H1 (cell line): Measurements from ENCODE around the gene LRBA. TPM values are rescaled to one million over a fixed set of nuclear protein-coding genes. Genes with fewer than 3 reads are reported as not detected.

ENCODE experiments used
- CTCF ChIA-PET: fragments of 300-600 bp; sonication (Branson Sonifier 250); formaldehyde crosslinking; loops from one replicate; lab custom pipeline; 2021; ENCODE audit not compliant: partially characterized antibody; lab: Charles Lee
- POLR2A ChIA-PET: fragments of 300-600 bp; sonication (Branson Sonifier 250); formaldehyde crosslinking; loops from one replicate; lab custom pipeline; 2021; ENCODE audit warnings: inconsistent platforms; ENCODE audit not compliant: partially characterized antibody; lab: Charles Lee
- DNase-seq, 2 experiments: peaks; one replicate each; pipeline versions ENCODE4 v3.0.0 to v3.0.0-alpha.2; 2010 to 2022; ENCODE audit warnings: low spot score in 2 of 2, low read depth in 1 of 2, mixed read lengths in 1 of 2
- FAIRE-seq: peaks from 2 replicates; lab custom pipeline; 2011; peaks lifted over from hg19 to GRCh38; lab: Jason Lieb, UNC
- H2AFZ ChIP-seq: 2 replicates; pipeline ENCODE4 v1.8.1; 2012; ENCODE audit warnings: low read length, inconsistent platforms
- H2AK5ac ChIP-seq: 2 replicates; pipeline ENCODE4 v1.6.1; 2013; ENCODE audit warnings: low read depth, low read length
- H2BK120ac ChIP-seq: replicated peaks from 2 replicates; pipeline ENCODE3; 2013; ENCODE audit warnings: low read depth, low read length, inconsistent platforms
- H2BK12ac ChIP-seq: 2 replicates; pipeline ENCODE4 v1.6.1; 2013; ENCODE audit warnings: low read depth, low read length
- H2BK15ac ChIP-seq: 2 replicates; pipeline ENCODE4 v1.6.1; 2013; ENCODE audit warnings: low read length
- H2BK20ac ChIP-seq: 2 replicates; pipeline ENCODE4 v1.6.1; 2013; ENCODE audit warnings: low read length
- H2BK5ac ChIP-seq: 2 replicates; pipeline ENCODE4 v1.6.1; 2013; ENCODE audit warnings: low read depth, low read length
- H3K14ac ChIP-seq: 2 replicates; pipeline ENCODE4 v1.6.1; 2013; ENCODE audit warnings: inconsistent platforms; ENCODE audit not compliant: insufficient read length
- H3K18ac ChIP-seq: 2 replicates; pipeline ENCODE4 v1.6.1; 2013; ENCODE audit warnings: low read length; ENCODE audit errors: extremely low read depth
- H3K23ac ChIP-seq: 2 replicates; pipeline ENCODE4 v1.6.1; 2013; ENCODE audit warnings: inconsistent platforms; ENCODE audit not compliant: insufficient read length
- H3K23me2 ChIP-seq: 2 replicates; pipeline ENCODE4 v1.6.1; 2013; ENCODE audit warnings: low read depth, low read length
- H3K27ac ChIP-seq: 2 replicates; pipeline ENCODE4 v1.6.1; 2011; ENCODE audit warnings: low read depth, low read length, inconsistent platforms
- H3K27me3 ChIP-seq, 4 experiments: replicated peaks in 1 of 4; 1 replicate in 1 of 4; 2 replicates in 3 of 4; pipeline versions ENCODE4 v1.6.1 to v1.8.1; 2011 to 2013; ENCODE audit warnings: low read length in 3 of 4, mild to moderate bottlenecking in 3 of 4, inconsistent platforms in 2 of 4, mixed read lengths in 2 of 4, moderate library complexity in 1 of 4; ENCODE audit not compliant: control insufficient read depth in 3 of 4, insufficient read depth in 3 of 4; ENCODE audit errors: extremely low read depth in 1 of 4
- H3K36me3 ChIP-seq, 4 experiments: 2 replicates each; pipeline versions ENCODE4 v1.6.1 to v1.8.1; 2011 to 2013; ENCODE audit warnings: mild to moderate bottlenecking in 4 of 4, low read length in 3 of 4, moderate library complexity in 2 of 4, control low read depth in 1 of 4, inconsistent platforms in 1 of 4; ENCODE audit not compliant: insufficient read depth in 4 of 4, control insufficient read depth in 2 of 4
- H3K4ac ChIP-seq: replicated peaks from 2 replicates; pipeline ENCODE3; 2013; ENCODE audit warnings: low read length, low read depth, mixed read lengths, inconsistent platforms; ENCODE audit not compliant: insufficient read length
- H3K4me1 ChIP-seq, 4 experiments: replicated peaks in 1 of 4; 1 replicate in 1 of 4; 2 replicates in 3 of 4; pipeline versions ENCODE4 v1.6.1 to v1.8.1; 2011 to 2013; ENCODE audit warnings: low read length in 3 of 4, inconsistent platforms in 2 of 4, mixed read lengths in 1 of 4; ENCODE audit not compliant: insufficient read depth in 4 of 4, control insufficient read depth in 3 of 4
- H3K4me2 ChIP-seq, 2 experiments: 2 replicates each; pipeline versions ENCODE4 v1.6.1 to v1.8.1; 2011 to 2013; ENCODE audit warnings: low read depth in 2 of 2, low read length in 2 of 2, control low read depth in 1 of 2, inconsistent platforms in 1 of 2, mild to moderate bottlenecking in 1 of 2; ENCODE audit not compliant: insufficient read depth in 1 of 2
- H3K4me3 ChIP-seq, 4 experiments: fragments of 200-600, 300-600 bp in 1 of 4; sonication (generic), shearing (Covaris generic), sonication (Bioruptor Twin) in 1 of 4; 2 replicates each; pipeline versions ENCODE4 v1.5.1 to v1.8.1; 2011 to 2016; ENCODE audit warnings: low read length in 4 of 4, low read depth in 3 of 4, control low read depth in 2 of 4, inconsistent platforms in 2 of 4, mild to moderate bottlenecking in 2 of 4, mixed read lengths in 1 of 4, moderate library complexity in 1 of 4; ENCODE audit not compliant: insufficient read depth in 2 of 4; ENCODE audit errors: extremely low read depth in 1 of 4
- H3K56ac ChIP-seq: replicated peaks from 2 replicates; pipeline ENCODE3; 2013; ENCODE audit warnings: low read depth, mild to moderate bottlenecking, mixed read lengths, low read length, inconsistent platforms; ENCODE audit not compliant: insufficient read length
- H3K79me1 ChIP-seq: 2 replicates; pipeline ENCODE4 v1.6.1; 2013; ENCODE audit warnings: low read depth, low read length, control low read depth
- H3K79me2 ChIP-seq, 2 experiments: 2 replicates each; pipeline versions ENCODE4 v1.6.1 to v1.8.1; 2012 to 2013; ENCODE audit warnings: low read length in 2 of 2, mild to moderate bottlenecking in 2 of 2, inconsistent platforms in 1 of 2; ENCODE audit not compliant: insufficient read depth in 2 of 2, control insufficient read depth in 1 of 2
- H3K9ac ChIP-seq, 4 experiments: replicated peaks in 1 of 4; 1 replicate in 1 of 4; 2 replicates in 3 of 4; pipeline versions ENCODE4 v1.6.1 to v1.8.1; 2011 to 2013; ENCODE audit warnings: low read depth in 3 of 4, low read length in 3 of 4, control low read depth in 2 of 4, mild to moderate bottlenecking in 2 of 4, moderate library complexity in 2 of 4, inconsistent platforms in 1 of 4; ENCODE audit errors: extremely low read depth in 1 of 4
- H3K9me3 ChIP-seq, 2 experiments: 2 replicates each; pipeline versions ENCODE4 v1.6.1 to v1.8.1; 2012 to 2013; ENCODE audit warnings: mild to moderate bottlenecking in 2 of 2, moderate library complexity in 2 of 2, control low read depth in 1 of 2, inconsistent platforms in 1 of 2, low read depth in 1 of 2, low read length in 1 of 2, mixed read lengths in 1 of 2; ENCODE audit not compliant: insufficient read depth in 2 of 2
- H4K20me1 ChIP-seq, 2 experiments: replicated peaks in 1 of 2; 2 replicates each; pipeline versions ENCODE3 to v1.8.1; 2011 to 2013; ENCODE audit warnings: inconsistent platforms in 2 of 2, low read length in 2 of 2, mild to moderate bottlenecking in 1 of 2; ENCODE audit not compliant: insufficient read depth in 2 of 2, control insufficient read depth in 1 of 2
- H4K5ac ChIP-seq: 2 replicates; pipeline ENCODE4 v1.6.1; 2013; ENCODE audit warnings: low read length, low read depth, mixed read lengths, inconsistent platforms; ENCODE audit not compliant: insufficient read length
- H4K8ac ChIP-seq: 2 replicates; pipeline ENCODE4 v1.8.0; 2013; ENCODE audit warnings: mild to moderate bottlenecking, moderate library complexity, low read length, inconsistent platforms; ENCODE audit not compliant: insufficient read depth; ENCODE audit errors: extremely low read depth
- H4K91ac ChIP-seq: replicated peaks from 2 replicates; pipeline ENCODE3; 2013; ENCODE audit warnings: low read length, mixed read lengths, inconsistent platforms; ENCODE audit not compliant: insufficient read length
- CBX8 ChIP-seq: fragments of 300-800, 300-1000 bp; sonication (generic); IDR thresholded peaks from 2 replicates; pipeline ENCODE4 v1.7.1; 2016; ENCODE audit warnings: low read depth, low read length, borderline replicate concordance
- WGBS, 2 experiments: shearing (Covaris generic) in 1 of 2; methylation state at CpG; one replicate each; pipeline versions ENCODE4 v1.1.6 to v1.1.7; 2013 to 2015; ENCODE audit warnings: low lambda C conversion rate in 2 of 2, mixed read lengths in 2 of 2, inconsistent platforms in 1 of 2, low coverage in 1 of 2, missing lambda C conversion rate in 1 of 2; ENCODE audit not compliant: insufficient replicate concordance in 2 of 2, insufficient coverage in 1 of 2, insufficient read length in 1 of 2; ENCODE audit errors: extremely low coverage in 1 of 2, missing lambda C conversion rate in 1 of 2; 5-methylcytosine and 5-hydroxymethylcytosine counted together
- polyA plus RNA-seq, 7 experiments: library from polyadenylated mRNA; depleted of rRNA in 3 of 7; stranded (reverse) in 5 of 7; unstranded in 2 of 7; fragments of >200 nt in 5 of 7; fragments of 200-250 nt in 2 of 7; gene quantifications; 1 replicate in 5 of 7; 2 replicates in 1 of 7; 4 replicates in 1 of 7; pipeline versions ENCODE4 v1.2.1 to v1.2.3, GENCODE V29; 2011 to 2013; ENCODE audit warnings: missing spikeins in 2 of 7, mixed read lengths in 2 of 7
- total RNA-seq: library from RNA; stranded (reverse); fragmentation: NEBNext Ultra II Directional; extraction: Animal tissue kit (Norgen Biotek cat#: 25700); gene quantifications from 2 replicates; pipeline ENCODE4 v1.2.1, GENCODE V29; 2021

Gene LRBA
- total and polyA plus RNA-seq, 2 of the 8 experiments (the other 6 are each of a cell fraction or from before 2014, with no cell fraction given): 54.6 to 83.2 TPM

GRCh38 chr4:150904671-150905070 lies 110.4 kb downstream of the LRBA start:
- no peak overlapping the region for H2BK120ac ChIP-seq
- H4K91ac ChIP-seq: no peak overlapping the region
- H4K5ac ChIP-seq: no peak overlapping the region
- H2AFZ ChIP-seq: no peak overlapping the region
- no peak overlapping the region for H2BK12ac ChIP-seq
- TF ChIP-seq CBX8: no peak
- no peak overlapping the region for H2AK5ac ChIP-seq
- H3K36me3 ChIP-seq: peaks cover 0 to 28% (median 9%) of the 10 kb centered on the region in 4 experiments; a peak in 5 of 8 replicates
- DNase-seq (no peak), FAIRE-seq (no peak)
- no peak overlapping the region for H4K8ac ChIP-seq
- H3K79me1 ChIP-seq: no peaks in the 10 kb centered on the region; the same call in 1 of the 2 replicates
- H3K18ac ChIP-seq: no peak overlapping the region
- H3K4ac ChIP-seq: no peak overlapping the region
- POLR2A ChIA-PET: no interaction called here
- no peaks in the 10 kb centered on the region for H3K9me3 ChIP-seq
- WGBS, 2 experiments: 94% methylated on average over 3 of the region's 3 CpGs; no CpG with 5 or more reads in 1 of the 2 experiments
- no peak overlapping the region for H3K14ac ChIP-seq
- no peaks in the 10 kb centered on the region for H4K20me1 ChIP-seq
- no peaks in the 10 kb centered on the region for H3K4me1 ChIP-seq
- H3K79me2 ChIP-seq: no peaks in the 10 kb centered on the region
- H3K9ac ChIP-seq: no peak overlapping the region
- H3K56ac ChIP-seq: no peak overlapping the region
- no peaks in the 10 kb centered on the region for H3K27me3 ChIP-seq
- no peak overlapping the region for H2BK15ac ChIP-seq
- H3K4me2 ChIP-seq: no peak overlapping the region
- CTCF ChIA-PET: no interaction called here
- H3K27ac ChIP-seq: no peak overlapping the region
- no peak overlapping the region for H2BK20ac ChIP-seq
- H2BK5ac ChIP-seq: no peak overlapping the region
- no peak overlapping the region for H3K23ac ChIP-seq
- no peak overlapping the region for H3K4me3 ChIP-seq
- no peaks in the 10 kb centered on the region for H3K23me2 ChIP-seq
